Gastroesophageal sphincter (tissue), 3 donors: ENCODE data around the gene TTLL13.

Experiments
- CTCF ChIP-seq, 4 experiments: fragments of 200-600 bp in 2 of 4; fragments of 450-650 bp in 2 of 4; sonication (generic) in 1 of 4; IDR thresholded peaks; one replicate each; pipeline ENCODE4 v1.5.1; 2017 to 2019; ENCODE audit warnings: antibody characterized with exemption in 4 of 4, mild to moderate bottlenecking in 2 of 4, moderate library complexity in 2 of 4
- POLR2A ChIP-seq, 2 donors: fragments of 450-650 bp; IDR thresholded peaks; one replicate each; pipeline ENCODE4 v1.6.1; 2017; ENCODE audit warnings: antibody characterized with exemption in 2 of 2, mild to moderate bottlenecking in 2 of 2, moderate library complexity in 1 of 2
- POLR2AphosphoS5 ChIP-seq: sonication (generic); formaldehyde crosslinking; IDR thresholded peaks from one replicate; pipeline ENCODE4 v1.6.1; 2017; ENCODE audit warnings: antibody characterized with exemption

- no peak for TF ChIP-seq POLR2AphosphoS5
- TF ChIP-seq CTCF (IDR thresholded peaks at IDR 0.05): no peak
- no peak for TF ChIP-seq POLR2A (IDR thresholded peaks at IDR 0.05)
These were observed 31.5 kb upstream of the TTLL13 start for GRCh38 chr15:90217671-90218394.
